K562 treated with DMSO at 1 percent for 48 hours (cell line): ENCODE measurements around the gene GGT7. TPM values are rescaled to one million over a fixed set of nuclear protein-coding genes. Genes with fewer than 3 reads are reported as not detected.

Experiments used
- total RNA-seq: library from RNA; unstranded; fragments of 300-600 nt; gene quantifications from 2 replicates; pipeline ENCODE4 v1.2.3, GENCODE V29; 2022; ENCODE audit warnings: low replicate concordance; ENCODE audit errors: extremely low read depth

Gene GGT7, protein sequence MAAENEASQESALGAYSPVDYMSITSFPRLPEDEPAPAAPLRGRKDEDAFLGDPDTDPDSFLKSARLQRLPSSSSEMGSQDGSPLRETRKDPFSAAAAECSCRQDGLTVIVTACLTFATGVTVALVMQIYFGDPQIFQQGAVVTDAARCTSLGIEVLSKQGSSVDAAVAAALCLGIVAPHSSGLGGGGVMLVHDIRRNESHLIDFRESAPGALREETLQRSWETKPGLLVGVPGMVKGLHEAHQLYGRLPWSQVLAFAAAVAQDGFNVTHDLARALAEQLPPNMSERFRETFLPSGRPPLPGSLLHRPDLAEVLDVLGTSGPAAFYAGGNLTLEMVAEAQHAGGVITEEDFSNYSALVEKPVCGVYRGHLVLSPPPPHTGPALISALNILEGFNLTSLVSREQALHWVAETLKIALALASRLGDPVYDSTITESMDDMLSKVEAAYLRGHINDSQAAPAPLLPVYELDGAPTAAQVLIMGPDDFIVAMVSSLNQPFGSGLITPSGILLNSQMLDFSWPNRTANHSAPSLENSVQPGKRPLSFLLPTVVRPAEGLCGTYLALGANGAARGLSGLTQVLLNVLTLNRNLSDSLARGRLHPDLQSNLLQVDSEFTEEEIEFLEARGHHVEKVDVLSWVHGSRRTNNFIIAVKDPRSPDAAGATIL
- not detected in 2 replicates for total RNA-seq

DNA sequence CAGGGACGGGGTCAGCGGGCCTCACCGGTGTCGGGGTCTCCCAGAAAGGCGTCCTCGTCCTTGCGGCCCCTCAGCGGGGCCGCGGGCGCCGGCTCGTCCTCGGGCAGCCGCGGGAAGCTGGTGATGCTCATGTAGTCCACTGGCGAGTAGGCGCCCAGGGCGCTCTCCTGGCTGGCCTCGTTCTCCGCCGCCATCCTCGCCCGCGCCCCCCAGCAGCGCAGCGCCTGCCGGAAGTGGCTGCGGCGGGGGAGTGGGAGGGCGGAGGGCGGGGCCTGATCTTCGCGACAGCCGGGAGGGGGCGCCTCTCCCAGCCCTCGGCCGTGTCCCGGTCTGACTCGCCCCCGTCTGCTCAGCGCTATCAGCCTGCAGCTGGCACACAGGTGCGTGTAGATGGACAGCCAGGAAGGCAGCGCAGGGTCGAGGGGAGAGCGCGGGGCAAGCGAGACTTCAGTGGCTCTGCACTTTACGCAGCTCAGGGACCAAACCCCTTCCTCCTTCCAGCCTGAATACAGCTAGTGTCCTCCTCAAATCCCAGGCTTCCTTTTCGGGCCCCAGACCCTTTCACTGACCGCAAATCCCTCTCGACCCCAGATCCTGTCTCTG, at the start of gene GGT7:
Gene GGT7, minus strand, starts transcription at position 235 of the 603 bp plus-strand sequence. Its CDS starts 41 bp downstream, at position 194.

DNA sequence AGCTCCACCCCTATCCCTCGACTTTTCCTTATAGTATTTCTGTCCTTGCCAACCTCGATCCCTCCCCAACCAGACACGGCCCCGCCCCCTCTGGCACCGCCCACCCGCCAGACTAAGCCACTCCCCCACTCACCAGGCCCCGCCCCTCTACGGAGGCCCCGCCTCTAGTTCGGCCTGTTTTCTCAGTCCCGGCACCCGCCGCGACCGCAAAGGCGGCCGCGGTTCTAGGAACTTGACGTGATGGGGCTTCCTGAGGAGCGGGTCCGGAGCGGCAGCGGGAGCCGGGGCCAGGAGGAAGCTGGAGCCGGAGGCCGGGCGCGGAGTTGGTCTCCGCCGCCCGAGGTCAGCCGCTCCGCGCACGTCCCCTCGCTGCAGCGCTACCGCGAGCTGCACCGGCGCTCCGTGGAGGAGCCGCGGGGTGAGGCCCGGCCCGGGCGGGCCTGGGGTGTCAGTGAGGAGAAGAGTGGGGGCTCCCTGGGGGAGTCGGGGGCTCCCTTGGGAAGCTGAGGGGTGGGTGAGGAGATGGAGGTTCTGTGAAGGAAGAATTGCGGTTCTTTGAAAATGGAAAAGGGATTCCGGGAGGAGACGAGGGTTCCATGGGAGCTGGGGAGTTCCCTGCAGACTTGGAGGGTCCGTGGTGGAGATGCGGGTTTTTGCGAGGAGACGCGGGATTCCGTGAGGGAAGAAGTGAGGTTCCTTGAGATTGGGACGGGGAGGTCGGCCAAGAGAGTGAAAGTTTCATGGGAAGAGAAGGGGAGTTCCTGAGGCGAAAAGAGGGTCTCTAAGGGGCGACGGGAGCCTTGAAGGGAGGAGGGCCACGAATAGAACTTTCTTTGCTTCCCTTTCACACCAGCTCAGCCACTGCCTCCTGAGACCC, 4.0 kb upstream of the GGT7 start, which contains the start of gene ACSS2:
Gene ACSS2, plus strand, starts transcription at position 207 of the 877 bp plus-strand sequence. Its CDS starts 34 bp downstream, at position 241.

DNA sequence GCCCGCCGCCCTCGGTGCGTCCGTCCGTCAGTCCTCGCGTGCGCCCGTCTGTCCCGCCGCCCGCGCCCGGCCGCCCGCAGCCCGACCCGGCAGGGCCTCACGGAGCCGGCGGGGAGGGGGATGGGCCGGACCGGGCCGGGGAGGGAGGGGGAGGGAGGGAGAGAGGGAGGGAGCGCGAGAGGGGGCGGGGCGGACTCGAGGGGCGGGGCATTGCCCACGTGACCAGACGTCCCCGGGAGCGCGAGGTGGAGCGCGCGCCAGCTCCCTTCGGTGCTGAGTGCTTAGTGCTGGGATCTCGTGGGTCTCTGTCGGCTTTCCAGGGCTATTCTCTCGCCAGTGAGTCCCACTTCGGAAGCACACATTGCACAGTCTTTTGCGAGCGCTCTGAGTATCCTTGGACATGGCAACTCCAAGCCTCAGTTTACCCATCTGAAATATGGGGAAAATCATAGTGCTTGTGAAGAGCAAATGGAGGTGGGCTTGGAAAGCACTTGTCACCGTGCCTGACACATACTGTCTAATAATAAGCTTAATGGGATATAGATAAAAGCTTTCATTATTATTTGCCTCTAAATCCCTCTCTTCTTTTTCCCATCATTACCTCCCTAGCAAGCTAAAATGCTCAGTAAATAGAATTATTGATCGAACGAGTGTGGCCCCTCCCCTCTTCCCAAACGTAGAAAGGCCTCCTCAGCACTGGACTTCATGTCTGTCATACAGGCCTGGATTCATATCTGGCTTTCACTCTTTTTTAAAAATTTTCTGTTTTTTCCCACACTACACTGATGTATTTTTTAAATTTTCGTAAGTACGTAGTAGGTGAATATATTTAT, 46.9 kb downstream of the GGT7 start, which contains the start of gene NCOA6:
Gene NCOA6, minus strand, starts transcription at position 122 of the 833 bp plus-strand sequence. CDS start 43,296 bp downstream, outside the sequence.

Other genes starting within 250 kb of the GGT7 start
- gene PIGU, start 195.8 kb downstream of the GGT7 start, total RNA-seq: not detected in 2 replicates
- gene TP53INP2, start 168.5 kb downstream of the GGT7 start, total RNA-seq: not detected in 2 replicates
- gene NCOA6, start 47.2 kb downstream of the GGT7 start, total RNA-seq: not detected in 2 replicates
- not detected in 2 replicates for gene ACSS2, start 3.8 kb upstream of the GGT7 start, total RNA-seq
- not detected in 2 replicates for gene GSS, start 83.0 kb upstream of the GGT7 start, total RNA-seq
- gene MYH7B, start 83.0 kb upstream of the GGT7 start, total RNA-seq: not detected in 2 replicates
- gene TRPC4AP, start 220.0 kb upstream of the GGT7 start, total RNA-seq: not detected in 2 replicates